BLaER1 treated with 17β-estradiol and CSF1 and Interleukin-3, amounts not matched to agents 10 nM and 100 nM (cell line): Measurements from ENCODE around the gene PAPPA.

ENCODE experiments used
- H3K27ac ChIP-seq, 11 experiments: shearing (Covaris generic); formaldehyde crosslinking; 2 replicates each; pipeline ENCODE4 v1.8.1; 2022
- H3K27me3 ChIP-seq, 11 experiments: shearing (Covaris generic); formaldehyde crosslinking; 2 replicates each; pipeline ENCODE4 v1.8.1; 2022
- H3K36me3 ChIP-seq, 11 experiments: shearing (Covaris generic); formaldehyde crosslinking; 2 replicates each; pipeline ENCODE4 v1.8.1; 2022
- H3K4me1 ChIP-seq, 10 experiments: shearing (Covaris generic); formaldehyde crosslinking; 2 replicates each; pipeline ENCODE4 v1.8.1; 2022
- H3K4me2 ChIP-seq, 11 experiments: shearing (Covaris generic); formaldehyde crosslinking; 2 replicates each; pipeline ENCODE4 v1.8.1; 2022
- H3K4me3 ChIP-seq, 10 experiments: shearing (Covaris generic); formaldehyde crosslinking; 2 replicates each; pipeline ENCODE4 v1.8.1; 2022
- H3K9ac ChIP-seq, 11 experiments: shearing (Covaris generic); formaldehyde crosslinking; 2 replicates each; pipeline ENCODE4 v1.8.1; 2022
- H3K9me3 ChIP-seq, 11 experiments: shearing (Covaris generic); formaldehyde crosslinking; replicated peaks in 1 of 11; 2 replicates each; pipeline ENCODE4 v1.8.1; 2022
- H4K20me1 ChIP-seq, 11 experiments: shearing (Covaris generic); formaldehyde crosslinking; 2 replicates each; pipeline ENCODE4 v1.8.1; 2022
- Cebpa-rat ChIP-seq, 11 experiments: shearing (Covaris generic); IDR thresholded peaks; 2 replicates each; pipeline ENCODE4 v1.8.1; 2022

PAPPA gene

DNA sequence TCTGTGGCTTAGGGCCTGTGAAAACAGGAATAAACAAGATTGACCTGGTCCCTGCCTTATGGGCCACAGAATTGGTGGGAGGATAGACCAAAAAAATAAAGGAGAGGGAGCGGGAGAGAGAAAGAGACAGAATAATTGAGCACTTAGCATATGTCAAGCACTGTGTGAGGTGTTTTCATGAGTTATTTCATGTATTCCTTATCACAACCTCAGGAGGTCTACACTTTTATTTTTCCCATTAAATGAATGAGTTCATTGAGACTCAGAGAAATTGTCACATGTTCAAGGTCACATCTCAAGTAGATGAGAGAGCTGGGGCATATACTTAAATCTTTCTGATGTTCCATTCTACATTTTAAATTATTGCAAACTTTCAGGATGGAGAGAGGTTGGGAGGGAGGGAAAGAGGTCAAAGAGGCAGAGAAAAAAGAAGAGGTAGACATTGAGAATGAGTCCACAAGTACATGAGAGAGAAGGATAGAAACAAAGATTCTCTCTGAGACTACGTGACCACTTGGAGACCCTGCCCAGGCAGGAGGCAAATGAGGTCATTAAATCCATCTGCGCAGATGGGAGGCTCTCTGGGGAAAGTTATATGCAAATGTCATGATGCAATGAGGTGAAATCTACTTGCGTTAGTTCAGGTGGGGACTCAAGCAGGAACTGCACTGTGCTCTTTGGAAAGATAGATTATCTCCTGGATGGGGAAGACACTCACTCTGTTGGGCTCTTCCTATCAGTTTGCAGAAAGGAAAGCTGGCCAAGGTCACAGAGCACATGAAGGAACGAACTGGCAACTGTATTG, 241.5 kb downstream of the PAPPA start:
- H3K4me3 ChIP-seq, result no peak overlapping the region
- H4K20me1 ChIP-seq, result no peaks in the 10 kb centered on the region
- H3K27ac ChIP-seq, result no peak overlapping the region
- no peaks in the 10 kb centered on the region for H3K27me3 ChIP-seq
- H3K9ac ChIP-seq, result no peak overlapping the region
- H3K4me1 ChIP-seq, result no peaks in the 10 kb centered on the region
- H3K9me3 ChIP-seq, result no peaks in the 10 kb centered on the region
- no peaks in the 10 kb centered on the region for H3K36me3 ChIP-seq
- no peak for TF ChIP-seq Cebpa-rat (IDR thresholded peaks at IDR 0.05)
- no peak overlapping the region for H3K4me2 ChIP-seq

DNA sequence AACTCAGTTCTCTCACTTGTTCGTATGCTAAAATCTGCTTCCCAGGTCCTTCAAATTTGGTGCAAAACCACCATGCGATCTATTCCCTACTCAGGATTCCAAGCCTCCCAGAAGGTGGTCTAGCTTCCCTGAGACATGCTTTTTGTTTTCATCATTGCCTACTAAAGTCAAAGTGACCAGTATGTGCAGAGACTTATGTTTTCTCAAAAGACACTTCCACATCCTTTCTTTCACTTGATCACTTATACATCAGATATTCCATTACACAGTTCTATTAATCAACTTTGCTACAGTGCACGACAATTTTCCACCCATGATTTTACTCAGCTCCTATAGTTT, 242.1 kb downstream of the PAPPA start:
- no peaks in the 10 kb centered on the region for H3K36me3 ChIP-seq

GRCh38 chr9:116403171-116403570, 249.6 kb downstream of the PAPPA start:
- no peaks in the 10 kb centered on the region for H3K9me3 ChIP-seq

More for the DNA sequence above, 242.1 kb downstream of the PAPPA start:
- no peak for TF ChIP-seq Cebpa-rat (IDR thresholded peaks at IDR 0.05)
- Histone ChIP-seq H3K9me3 (no peaks in the 10 kb centered on the region), H3K27ac (no peak overlapping the region), H3K4me1 (no peaks in the 10 kb centered on the region), H3K27me3 (no peaks in the 10 kb centered on the region), H3K4me2 (no peak overlapping the region), H4K20me1 (no peaks in the 10 kb centered on the region), H3K9ac (no peak overlapping the region), H3K4me3 (no peak overlapping the region)

GRCh38 chr9:116404228-116404627, 250.6 kb downstream of the PAPPA start:
- Histone ChIP-seq H3K4me2 (peak overlapping the region in 3 of 11 experiments; percentile 12 to 31 (median 26); a peak in 2 of 22 replicates), H3K27me3 (no peaks in the 10 kb centered on the region)
- TF ChIP-seq Cebpa-rat (IDR thresholded peaks at IDR 0.05), result no peak

More at GRCh38 chr9:116403171-116403570, 249.6 kb downstream of the PAPPA start:
- Histone ChIP-seq H3K27me3 (no peaks in the 10 kb centered on the region), H3K36me3 (no peaks in the 10 kb centered on the region), H3K4me2 (no peak overlapping the region), H3K4me3 (no peak overlapping the region), H4K20me1 (no peaks in the 10 kb centered on the region), H3K9ac (no peak overlapping the region), H3K4me1 (peaks cover 0 to 5% (median 0%) of the 10 kb centered on the region in 10 experiments; a peak in 4 of 20 replicates), H3K27ac (no peak overlapping the region)
- TF ChIP-seq Cebpa-rat (IDR thresholded peaks at IDR 0.05), result no peak

GRCh38 chr9:116405321-116405720, 251.7 kb downstream of the PAPPA start:
- Histone ChIP-seq H4K20me1 (no peaks in the 10 kb centered on the region), H3K36me3 (no peaks in the 10 kb centered on the region), H3K4me1 (peaks cover 0 to 5% (median 0%) of the 10 kb centered on the region in 10 experiments; a peak in 4 of 20 replicates), H3K4me3 (no peak overlapping the region), H3K27me3 (no peaks in the 10 kb centered on the region), H3K27ac (no peak overlapping the region), H3K4me2 (no peak overlapping the region), H3K9ac (no peak overlapping the region), H3K9me3 (no peaks in the 10 kb centered on the region)
- TF ChIP-seq Cebpa-rat (IDR thresholded peaks at IDR 0.05), result no peak

More at GRCh38 chr9:116404228-116404627, 250.6 kb downstream of the PAPPA start:
- Histone ChIP-seq H3K9me3 (no peaks in the 10 kb centered on the region), H3K36me3 (no peaks in the 10 kb centered on the region), H3K9ac (no peak overlapping the region), H3K4me1 (peaks cover 0 to 5% (median 0%) of the 10 kb centered on the region in 10 experiments; a peak in 4 of 20 replicates), H3K27ac (no peak overlapping the region), H3K4me3 (no peak overlapping the region), H4K20me1 (no peaks in the 10 kb centered on the region)

GRCh38 chr9:116406469-116406868, 252.9 kb downstream of the PAPPA start:
- no peak overlapping the region for H3K4me2 ChIP-seq
- no peaks in the 10 kb centered on the region for H3K36me3 ChIP-seq
- no peak overlapping the region for H3K9ac ChIP-seq
- no peaks in the 10 kb centered on the region for H3K27me3 ChIP-seq
- peaks cover 0 to 5% (median 0%) of the 10 kb centered on the region in 10 experiments; a peak in 4 of 20 replicates for H3K4me1 ChIP-seq
- H4K20me1 ChIP-seq, result no peaks in the 10 kb centered on the region
- H3K9me3 ChIP-seq, result no peaks in the 10 kb centered on the region
- H3K27ac ChIP-seq, result no peak overlapping the region
- H3K4me3 ChIP-seq, result no peak overlapping the region
- no peak for TF ChIP-seq Cebpa-rat (IDR thresholded peaks at IDR 0.05)

DNA sequence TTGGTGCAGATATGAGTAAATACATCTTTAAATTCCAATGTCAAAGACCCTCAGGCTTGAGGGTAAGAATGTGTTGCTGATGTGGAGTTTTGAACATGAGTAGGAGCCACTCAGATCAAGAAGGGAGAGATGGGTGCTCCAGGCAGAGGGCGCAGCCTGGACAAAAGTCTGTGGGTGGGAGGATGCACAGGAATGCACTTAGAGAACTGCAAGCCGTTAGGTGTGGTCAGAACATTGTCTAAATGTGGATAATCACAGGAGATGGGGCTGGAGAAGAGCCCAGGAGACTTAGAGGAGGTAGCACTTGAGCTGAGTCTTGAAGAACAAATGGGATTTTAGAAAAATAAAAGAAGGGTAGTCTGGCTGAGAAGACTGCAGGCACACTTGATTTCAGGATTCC, 255.5 kb downstream of the PAPPA start:
- Histone ChIP-seq H3K4me1 (peaks cover 0 to 4% (median 0%) of the 10 kb centered on the region in 10 experiments; a peak in 4 of 20 replicates), H3K4me3 (no peak overlapping the region), H3K4me2 (no peak overlapping the region), H3K36me3 (no peaks in the 10 kb centered on the region), H3K27me3 (no peaks in the 10 kb centered on the region), H3K9ac (no peak overlapping the region), H4K20me1 (no peaks in the 10 kb centered on the region), H3K27ac (no peak overlapping the region), H3K9me3 (no peaks in the 10 kb centered on the region)
- no peak for TF ChIP-seq Cebpa-rat (IDR thresholded peaks at IDR 0.05)

GRCh38 chr9:116409638-116410037, 256.0 kb downstream of the PAPPA start:
- Histone ChIP-seq H3K4me3 (no peak overlapping the region), H4K20me1 (no peaks in the 10 kb centered on the region), H3K27ac (no peak overlapping the region), H3K36me3 (no peaks in the 10 kb centered on the region), H3K9me3 (no peaks in the 10 kb centered on the region), H3K4me2 (no peak overlapping the region), H3K27me3 (no peaks in the 10 kb centered on the region), H3K9ac (no peak overlapping the region), H3K4me1 (no peaks in the 10 kb centered on the region; a peak in 1 of 20 replicates)
- no peak for TF ChIP-seq Cebpa-rat (IDR thresholded peaks at IDR 0.05)

- no peaks in the 10 kb centered on the region for H3K9me3 ChIP-seq
- no peaks in the 10 kb centered on the region for H3K27me3 ChIP-seq
- no peak overlapping the region for H3K4me3 ChIP-seq
- H4K20me1 ChIP-seq, result no peaks in the 10 kb centered on the region
- H3K36me3 ChIP-seq, result no peaks in the 10 kb centered on the region
- H3K4me2 ChIP-seq, result no peak overlapping the region
- no peak overlapping the region for H3K27ac ChIP-seq
- H3K9ac ChIP-seq, result no peak overlapping the region
- no peaks in the 10 kb centered on the region for H3K4me1 ChIP-seq
- TF ChIP-seq Cebpa-rat (IDR thresholded peaks at IDR 0.05), result no peak
Observed at GRCh38 chr9:116411506-116411905, 257.9 kb downstream of the PAPPA start.

- H3K4me3 ChIP-seq, result no peak overlapping the region
- no peaks in the 10 kb centered on the region for H3K4me1 ChIP-seq
- H4K20me1 ChIP-seq, result no peaks in the 10 kb centered on the region
- no peaks in the 10 kb centered on the region for H3K27me3 ChIP-seq
- no peak overlapping the region for H3K9ac ChIP-seq
- H3K4me2 ChIP-seq, result no peak overlapping the region
- H3K9me3 ChIP-seq, result no peaks in the 10 kb centered on the region
- H3K27ac ChIP-seq, result no peak overlapping the region
- no peaks in the 10 kb centered on the region for H3K36me3 ChIP-seq
- TF ChIP-seq Cebpa-rat (IDR thresholded peaks at IDR 0.05), result no peak
Observed at GRCh38 chr9:116414374-116414773, 260.8 kb downstream of the PAPPA start.
